ENCODE data around the gene NWD2. TPM values are rescaled to one million over a fixed set of nuclear protein-coding genes. Genes with fewer than 3 reads are reported as not detected.

NWD2 gene
- total RNA-seq, 1 donor from 2014 or later = not detected

GRCh38 chr4:37471971-37472370, 227.4 kb downstream of the NWD2 start:
- H3K27me3 Mint-ChIP-seq (ENCODE audit: insufficient read depth) = peaks cover 8% of the 10 kb centered on the region
- no peak for DNase-seq (ENCODE audit: low spot score)
- intact Hi-C loops (cut with micrococcal nuclease) = no loop called here
- H3K4me3 Mint-ChIP-seq = no peak overlapping the region
- no peaks in the 10 kb centered on the region for H3K9me3 Mint-ChIP-seq
- H3K27ac Mint-ChIP-seq = no peak overlapping the region
- H3K4me1 Mint-ChIP-seq (ENCODE audit: low read depth) = no peaks in the 10 kb centered on the region
- no peaks in the 10 kb centered on the region for H3K36me3 Mint-ChIP-seq (ENCODE audit: low read depth)

GRCh38 chr4:37473807-37474206, 229.3 kb downstream of the NWD2 start:
- no peak overlapping the region for H3K4me3 Mint-ChIP-seq
- intact Hi-C loops (cut with micrococcal nuclease) = no loop called here
- H3K27ac Mint-ChIP-seq = no peak overlapping the region
- no peaks in the 10 kb centered on the region for H3K4me1 Mint-ChIP-seq (ENCODE audit: low read depth)
- H3K27me3 Mint-ChIP-seq (ENCODE audit: insufficient read depth) = peaks cover 8% of the 10 kb centered on the region
- no peaks in the 10 kb centered on the region for H3K36me3 Mint-ChIP-seq (ENCODE audit: low read depth)
- DNase-seq (ENCODE audit: low spot score) = no peak
- H3K9me3 Mint-ChIP-seq = no peaks in the 10 kb centered on the region

- no peak for DNase-seq (ENCODE audit: low spot score)
- Mint-ChIP-seq H3K4me1 (ENCODE audit: low read depth) (no peaks in the 10 kb centered on the region), H3K4me3 (no peak overlapping the region), H3K36me3 (ENCODE audit: low read depth) (no peaks in the 10 kb centered on the region), H3K9me3 (no peaks in the 10 kb centered on the region), H3K27ac (no peak overlapping the region), H3K27me3 (ENCODE audit: insufficient read depth) (peaks cover 16% of the 10 kb centered on the region)
- intact Hi-C loops (cut with micrococcal nuclease) = no loop called here
These were observed 230.5 kb downstream of the NWD2 start for GRCh38 chr4:37475087-37475486.

- Mint-ChIP-seq H3K4me1 (ENCODE audit: low read depth) (no peaks in the 10 kb centered on the region), H3K9me3 (no peaks in the 10 kb centered on the region), H3K36me3 (ENCODE audit: low read depth) (no peaks in the 10 kb centered on the region), H3K4me3 (no peak overlapping the region), H3K27me3 (ENCODE audit: insufficient read depth) (peaks cover 15% of the 10 kb centered on the region), H3K27ac (no peak overlapping the region)
- intact Hi-C loops (cut with micrococcal nuclease) = no loop called here
- DNase-seq (ENCODE audit: low spot score) = no peak
These were observed 231.2 kb downstream of the NWD2 start for GRCh38 chr4:37475776-37476175.

DNA sequence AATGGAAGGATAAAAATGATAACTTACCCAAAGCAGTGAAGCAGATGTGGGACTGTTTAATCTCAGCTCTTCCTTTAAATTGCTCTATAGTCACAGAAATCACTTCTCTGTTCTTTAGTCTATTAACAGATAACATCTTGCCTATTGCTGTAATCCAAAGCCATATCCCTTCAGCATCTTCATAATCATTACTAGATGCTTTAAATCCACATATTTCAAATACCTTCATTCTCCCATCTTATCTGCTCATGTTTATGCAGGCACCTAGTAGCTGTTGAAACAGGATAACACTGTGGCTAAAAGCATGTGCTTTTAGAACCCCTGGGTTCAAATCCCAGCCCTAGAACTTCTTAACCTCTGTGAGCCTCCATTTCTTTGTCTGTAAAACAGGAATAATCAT, 231.7 kb downstream of the NWD2 start:
- H3K4me1 Mint-ChIP-seq (ENCODE audit: low read depth) = no peaks in the 10 kb centered on the region
- H3K27ac Mint-ChIP-seq = no peak overlapping the region
- no peaks in the 10 kb centered on the region for H3K36me3 Mint-ChIP-seq (ENCODE audit: low read depth)
- DNase-seq (ENCODE audit: low spot score) = no peak
- no peak overlapping the region for H3K4me3 Mint-ChIP-seq
- intact Hi-C loops (cut with micrococcal nuclease) = no loop called here
- peaks cover 14% of the 10 kb centered on the region for H3K27me3 Mint-ChIP-seq (ENCODE audit: insufficient read depth)
- H3K9me3 Mint-ChIP-seq = no peaks in the 10 kb centered on the region

GRCh38 chr4:37476691-37477090, 232.1 kb downstream of the NWD2 start:
- H3K27me3 Mint-ChIP-seq (ENCODE audit: insufficient read depth) = peaks cover 14% of the 10 kb centered on the region
- no peak overlapping the region for H3K27ac Mint-ChIP-seq
- H3K4me3 Mint-ChIP-seq = no peak overlapping the region
- H3K4me1 Mint-ChIP-seq (ENCODE audit: low read depth) = no peaks in the 10 kb centered on the region
- intact Hi-C loops (cut with micrococcal nuclease) = no loop called here
- H3K36me3 Mint-ChIP-seq (ENCODE audit: low read depth) = no peaks in the 10 kb centered on the region
- DNase-seq (ENCODE audit: low spot score) = no peak
- H3K9me3 Mint-ChIP-seq = peaks cover 3% of the 10 kb centered on the region

DNA sequence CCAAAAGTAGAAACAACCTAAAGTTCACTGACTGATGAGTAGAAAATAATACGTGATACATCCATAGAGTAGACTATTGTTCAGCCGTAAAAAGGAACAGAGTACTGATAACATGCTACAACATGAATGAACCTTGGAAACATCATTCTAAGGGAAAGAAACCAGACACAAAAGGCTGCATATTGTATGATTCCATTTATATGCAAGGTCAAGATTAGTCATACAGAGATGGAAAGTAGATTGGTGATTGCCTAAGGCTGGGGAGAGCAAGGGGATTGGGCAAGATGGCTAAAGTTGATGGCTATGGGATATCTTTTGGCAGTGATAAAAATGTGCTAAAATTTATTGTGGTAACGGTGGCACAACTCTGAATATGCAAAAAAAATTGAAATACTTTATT, 232.6 kb downstream of the NWD2 start:
- Mint-ChIP-seq H3K4me3 (no peak overlapping the region), H3K27me3 (ENCODE audit: insufficient read depth) (peaks cover 11% of the 10 kb centered on the region), H3K9me3 (peaks cover 7% of the 10 kb centered on the region), H3K27ac (no peak overlapping the region), H3K36me3 (ENCODE audit: low read depth) (no peaks in the 10 kb centered on the region), H3K4me1 (ENCODE audit: low read depth) (no peaks in the 10 kb centered on the region)
- intact Hi-C loops (cut with micrococcal nuclease) = no loop called here
- DNase-seq (ENCODE audit: low spot score) = no peak

DNA sequence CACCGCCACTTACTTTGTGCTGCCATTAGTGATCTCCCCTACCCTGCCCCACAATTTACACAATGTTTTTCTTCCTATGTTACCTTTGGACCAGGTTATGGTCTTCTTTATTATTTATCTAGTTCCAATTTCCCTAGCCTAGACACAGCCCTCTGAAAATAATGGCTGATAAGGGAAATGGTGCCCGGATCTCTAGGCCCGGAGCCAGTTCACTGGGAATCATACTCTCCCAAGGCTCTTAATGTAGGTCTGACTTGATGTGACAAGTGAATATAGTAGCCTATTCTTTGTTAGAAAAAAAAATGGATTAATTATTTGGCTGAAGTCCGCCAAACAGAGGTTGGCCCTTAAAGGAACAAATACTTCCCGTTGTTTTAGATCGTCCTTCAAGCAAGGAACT, 233.6 kb downstream of the NWD2 start:
- intact Hi-C loops (cut with micrococcal nuclease) = no loop called here
- DNase-seq (ENCODE audit: low spot score) = no peak
- peaks cover 10% of the 10 kb centered on the region for H3K27me3 Mint-ChIP-seq (ENCODE audit: insufficient read depth)
- no peak overlapping the region for H3K27ac Mint-ChIP-seq
- H3K4me3 Mint-ChIP-seq = no peak overlapping the region
- no peaks in the 10 kb centered on the region for H3K4me1 Mint-ChIP-seq (ENCODE audit: low read depth)
- peaks cover 9% of the 10 kb centered on the region for H3K9me3 Mint-ChIP-seq
- no peaks in the 10 kb centered on the region for H3K36me3 Mint-ChIP-seq (ENCODE audit: low read depth)

DNA sequence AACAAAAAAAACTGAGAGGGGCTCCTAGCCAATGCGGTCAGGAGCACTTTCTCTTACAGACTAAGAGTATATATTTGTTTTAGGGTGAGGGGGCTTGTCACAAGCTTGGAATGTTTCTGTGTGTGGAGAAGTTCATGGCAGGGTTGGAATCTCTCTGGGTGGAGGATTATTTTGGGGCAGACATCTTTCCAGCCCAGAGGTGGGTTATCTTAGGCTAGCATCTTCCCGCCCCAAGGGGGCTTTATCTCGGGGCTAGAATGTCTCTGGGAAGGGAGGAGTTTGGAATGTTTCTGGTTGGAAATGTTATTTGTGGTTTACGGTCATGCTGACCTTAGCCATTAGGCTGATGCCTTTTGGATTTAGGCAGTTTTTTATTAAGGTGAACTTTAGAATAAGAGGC, 236.0 kb downstream of the NWD2 start:
- Mint-ChIP-seq H3K36me3 (ENCODE audit: low read depth) (no peaks in the 10 kb centered on the region), H3K9me3 (peaks cover 9% of the 10 kb centered on the region), H3K27ac (no peak overlapping the region), H3K4me3 (no peak overlapping the region), H3K4me1 (ENCODE audit: low read depth) (no peaks in the 10 kb centered on the region), H3K27me3 (ENCODE audit: insufficient read depth) (peaks cover 10% of the 10 kb centered on the region)
- DNase-seq (ENCODE audit: low spot score) = no peak
- intact Hi-C loops (cut with micrococcal nuclease) = no loop called here

DNA sequence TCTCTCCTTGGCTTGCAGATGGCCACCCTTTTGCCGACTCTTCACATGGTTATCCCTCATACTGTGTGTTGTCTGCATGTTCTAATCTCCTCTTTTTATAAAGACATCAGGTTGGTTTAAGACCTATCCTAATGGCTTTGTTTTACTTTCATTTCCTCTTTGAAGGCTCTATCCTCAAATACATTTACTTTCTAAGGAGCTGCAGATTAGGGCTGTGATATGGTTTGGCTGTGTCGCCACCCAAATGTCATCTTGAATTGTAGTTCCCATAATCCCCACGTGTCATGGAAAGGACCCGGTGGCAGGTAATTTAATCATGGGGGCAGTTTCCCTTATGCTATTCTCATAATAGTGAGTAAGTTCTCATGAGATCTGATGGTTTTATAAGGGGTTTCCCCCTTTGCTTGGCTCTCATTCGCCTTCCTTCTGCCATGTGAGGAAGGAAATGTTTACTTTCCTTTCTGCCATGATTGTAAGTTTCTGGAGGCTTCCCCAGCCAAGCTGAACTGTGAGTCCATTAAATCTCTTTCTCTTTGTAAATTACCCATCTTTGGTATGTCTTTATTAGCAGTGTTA, 237.1 kb downstream of the NWD2 start:
- Mint-ChIP-seq H3K4me3 (no peak overlapping the region), H3K27me3 (ENCODE audit: insufficient read depth) (peaks cover 10% of the 10 kb centered on the region), H3K9me3 (peaks cover 9% of the 10 kb centered on the region), H3K27ac (no peak overlapping the region), H3K4me1 (ENCODE audit: low read depth) (no peaks in the 10 kb centered on the region), H3K36me3 (ENCODE audit: low read depth) (no peaks in the 10 kb centered on the region)
- DNase-seq (ENCODE audit: low spot score) = no peak
- intact Hi-C loops (cut with micrococcal nuclease) = no loop called here

- intact Hi-C loops (cut with micrococcal nuclease) = no loop called here
- H3K36me3 Mint-ChIP-seq (ENCODE audit: low read depth) = no peaks in the 10 kb centered on the region
- H3K9me3 Mint-ChIP-seq = peaks cover 9% of the 10 kb centered on the region
- no peak for DNase-seq (ENCODE audit: low spot score)
- H3K4me3 Mint-ChIP-seq = no peak overlapping the region
- H3K27ac Mint-ChIP-seq = no peak overlapping the region
- no peaks in the 10 kb centered on the region for H3K4me1 Mint-ChIP-seq (ENCODE audit: low read depth)
- H3K27me3 Mint-ChIP-seq (ENCODE audit: insufficient read depth) = peaks cover 10% of the 10 kb centered on the region
These were observed 237.8 kb downstream of the NWD2 start for GRCh38 chr4:37482236-37482913.

DNA sequence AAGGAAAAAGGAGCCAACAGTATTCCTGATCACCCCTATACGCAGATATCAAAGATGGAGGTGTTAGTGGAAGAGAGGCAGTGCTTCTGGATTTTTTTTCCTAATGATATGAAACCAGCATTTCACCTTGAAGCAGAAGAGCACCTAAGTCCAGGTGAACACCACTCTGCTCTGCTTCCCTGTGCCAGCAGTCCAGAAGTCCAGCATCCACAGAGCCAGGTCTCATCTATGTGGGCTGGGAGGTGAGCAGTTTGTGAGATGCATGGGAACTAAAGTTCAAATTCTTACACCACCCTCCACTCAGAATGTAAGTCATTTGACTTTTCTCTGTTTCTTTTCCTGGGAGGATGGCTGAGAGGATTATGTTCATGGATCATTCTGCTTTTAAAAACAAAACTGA, 239.1 kb downstream of the NWD2 start:
- peaks cover 9% of the 10 kb centered on the region for H3K9me3 Mint-ChIP-seq
- no peak overlapping the region for H3K27ac Mint-ChIP-seq
- DNase-seq (ENCODE audit: low spot score) = no peak
- no peak overlapping the region for H3K4me3 Mint-ChIP-seq
- H3K36me3 Mint-ChIP-seq (ENCODE audit: low read depth) = no peaks in the 10 kb centered on the region
- peaks cover 11% of the 10 kb centered on the region for H3K27me3 Mint-ChIP-seq (ENCODE audit: insufficient read depth)
- intact Hi-C loops (cut with micrococcal nuclease) = no loop called here
- no peaks in the 10 kb centered on the region for H3K4me1 Mint-ChIP-seq (ENCODE audit: low read depth)

DNA sequence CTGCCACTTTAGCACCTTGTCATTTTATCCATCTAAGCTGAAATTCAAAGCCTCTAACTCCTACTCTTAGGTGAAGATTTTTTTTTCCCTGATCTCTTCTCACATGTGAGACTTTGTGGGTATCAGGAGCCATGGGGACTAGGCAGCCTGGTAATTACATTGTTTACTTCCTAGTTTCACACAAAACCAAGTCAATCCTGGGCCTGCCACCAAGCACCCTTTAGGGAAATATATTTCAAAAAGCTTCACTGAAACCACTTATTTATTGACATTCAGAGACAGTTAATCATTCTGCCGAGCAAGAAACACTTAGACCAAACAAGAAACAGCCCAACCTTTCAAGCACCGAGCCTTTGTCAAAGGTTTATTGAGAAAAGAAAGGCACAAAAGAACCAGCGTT, 241.6 kb downstream of the NWD2 start:
- H3K4me1 Mint-ChIP-seq (ENCODE audit: low read depth) = no peaks in the 10 kb centered on the region
- intact Hi-C loops (cut with micrococcal nuclease) = no loop called here
- no peak for DNase-seq (ENCODE audit: low spot score)
- H3K27me3 Mint-ChIP-seq (ENCODE audit: insufficient read depth) = peaks cover 6% of the 10 kb centered on the region
- H3K9me3 Mint-ChIP-seq = peaks cover 9% of the 10 kb centered on the region
- no peak overlapping the region for H3K27ac Mint-ChIP-seq
- H3K4me3 Mint-ChIP-seq = no peak overlapping the region
- no peaks in the 10 kb centered on the region for H3K36me3 Mint-ChIP-seq (ENCODE audit: low read depth)

- intact Hi-C loops (cut with micrococcal nuclease) = no loop called here
- no peaks in the 10 kb centered on the region for H3K4me1 Mint-ChIP-seq (ENCODE audit: low read depth)
- no peak overlapping the region for H3K27ac Mint-ChIP-seq
- H3K4me3 Mint-ChIP-seq = no peak overlapping the region
- peaks cover 3% of the 10 kb centered on the region for H3K27me3 Mint-ChIP-seq (ENCODE audit: insufficient read depth)
- H3K36me3 Mint-ChIP-seq (ENCODE audit: low read depth) = no peaks in the 10 kb centered on the region
- DNase-seq (ENCODE audit: low spot score) = no peak
- no peaks in the 10 kb centered on the region for H3K9me3 Mint-ChIP-seq
These were observed 243.1 kb downstream of the NWD2 start for GRCh38 chr4:37487668-37488067.

All from activated T-helper 1 cell treated with anti-CD3 and anti-CD28 coated beads, Interleukin-12 subunit alpha, Interleukin-12 subunit beta, Interleukin-2, Interleukin-4 antibody, amounts not matched to agents 30 ng/mL and 10 ng/mL and 1 ng/mL, durations not matched to agents 14 hours and 24 hours and 36 hours (primary cell).